Ascending aorta (tissue), 2 donors: ENCODE results near the gene RELL1. TPM values are rescaled to one million over a fixed set of nuclear protein-coding genes. Genes with fewer than 3 reads are reported as not detected.

Experiments
- DNase-seq, 2 donors: peaks; one replicate each; pipeline ENCODE4 v3.0.0-alpha.2; 2019; ENCODE audit warnings: low spot score in 2 of 2
- H3K27ac ChIP-seq, 2 donors: fragments of 200-600 bp; sonication (generic); one replicate each; pipeline ENCODE4 v1.5.1; 2016 to 2017; ENCODE audit warnings: mild to moderate bottlenecking in 1 of 2
- H3K27me3 ChIP-seq: fragments of 200-600 bp; sonication (generic); one replicate; pipeline ENCODE4 v1.5.1; 2017
- H3K36me3 ChIP-seq, 2 donors: fragments of 200-600 bp; sonication (generic); one replicate each; pipeline ENCODE4 v1.5.1; 2016
- H3K4me1 ChIP-seq, 2 donors: fragments of 200-600 bp; sonication (generic); one replicate each; pipeline ENCODE4 v1.5.1; 2016 to 2017; ENCODE audit warnings: mild to moderate bottlenecking in 1 of 2
- H3K4me3 ChIP-seq, 2 donors: fragments of 200-600 bp; sonication (generic); one replicate each; pipeline ENCODE4 v1.5.1; 2016 to 2017; ENCODE audit warnings: mild to moderate bottlenecking in 1 of 2
- H3K9me3 ChIP-seq, 2 donors: fragments of 200-600 bp; sonication (generic); one replicate each; pipeline ENCODE4 v1.5.1; 2016
- intact Hi-C: fragments of 100-400 bp; cut with DNase I; formaldehyde crosslinking; loops from one replicate; pipeline ENCODE4 v1.15.1; 2023
- total RNA-seq: library from RNA; depleted of rRNA; stranded (reverse); fragments of >200 nt; gene quantifications from one replicate; pipeline ENCODE4 v1.1.0, GENCODE V29; 2016
- TF ChIP-seq, protein P1 (sequence below), 3 experiments: fragments of 200-600 bp in 2 of 3; fragments of 450-650 bp in 1 of 3; sonication (generic) in 2 of 3; IDR thresholded peaks; one replicate each; pipeline ENCODE4 v1.5.1; 2016 to 2019; ENCODE audit warnings: antibody characterized with exemption in 3 of 3, mild to moderate bottlenecking in 1 of 3, moderate library complexity in 1 of 3

The RELL1 gene
- total RNA-seq, 1 donor from 2014 or later: 61.5 TPM

DNA sequence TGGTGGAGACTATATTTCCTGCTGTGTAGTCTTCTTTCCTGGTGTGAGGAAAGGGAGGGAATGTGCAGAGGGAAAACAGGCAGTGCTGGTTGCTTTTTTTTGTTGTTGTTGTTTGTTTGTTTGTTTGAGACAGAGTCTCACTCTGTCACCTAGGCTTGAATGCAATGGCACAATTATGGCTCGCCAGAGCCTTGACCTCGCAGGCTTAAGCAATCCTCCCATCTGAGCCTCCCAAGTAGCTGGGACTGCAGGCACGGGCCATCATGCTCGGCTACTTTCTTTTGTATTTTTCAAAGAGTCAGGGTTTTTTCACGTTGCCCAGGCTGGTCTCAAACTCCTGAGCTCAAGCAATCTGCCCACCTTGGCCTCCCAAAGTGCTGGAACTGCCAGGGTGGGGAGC lies 82.5 kb downstream of the RELL1 start:
- H3K27ac ChIP-seq: no peak overlapping the region
- no peaks in the 10 kb centered on the region for H3K4me1 ChIP-seq
- TF ChIP-seq, protein P1, sequence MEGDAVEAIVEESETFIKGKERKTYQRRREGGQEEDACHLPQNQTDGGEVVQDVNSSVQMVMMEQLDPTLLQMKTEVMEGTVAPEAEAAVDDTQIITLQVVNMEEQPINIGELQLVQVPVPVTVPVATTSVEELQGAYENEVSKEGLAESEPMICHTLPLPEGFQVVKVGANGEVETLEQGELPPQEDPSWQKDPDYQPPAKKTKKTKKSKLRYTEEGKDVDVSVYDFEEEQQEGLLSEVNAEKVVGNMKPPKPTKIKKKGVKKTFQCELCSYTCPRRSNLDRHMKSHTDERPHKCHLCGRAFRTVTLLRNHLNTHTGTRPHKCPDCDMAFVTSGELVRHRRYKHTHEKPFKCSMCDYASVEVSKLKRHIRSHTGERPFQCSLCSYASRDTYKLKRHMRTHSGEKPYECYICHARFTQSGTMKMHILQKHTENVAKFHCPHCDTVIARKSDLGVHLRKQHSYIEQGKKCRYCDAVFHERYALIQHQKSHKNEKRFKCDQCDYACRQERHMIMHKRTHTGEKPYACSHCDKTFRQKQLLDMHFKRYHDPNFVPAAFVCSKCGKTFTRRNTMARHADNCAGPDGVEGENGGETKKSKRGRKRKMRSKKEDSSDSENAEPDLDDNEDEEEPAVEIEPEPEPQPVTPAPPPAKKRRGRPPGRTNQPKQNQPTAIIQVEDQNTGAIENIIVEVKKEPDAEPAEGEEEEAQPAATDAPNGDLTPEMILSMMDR (IDR thresholded peaks at IDR 0.05): no peak
- H3K36me3 ChIP-seq: no peaks in the 10 kb centered on the region
- intact Hi-C loops: loop anchor here (2.0 to 5.0 kb wide), 2 partner anchors 199 to 429 kb away; no protein-coding TSS in a partner anchor
- H3K27me3 ChIP-seq: no peaks in the 10 kb centered on the region
- no peak overlapping the region for H3K4me3 ChIP-seq
- no peak for DNase-seq
- no peaks in the 10 kb centered on the region for H3K9me3 ChIP-seq

DNA sequence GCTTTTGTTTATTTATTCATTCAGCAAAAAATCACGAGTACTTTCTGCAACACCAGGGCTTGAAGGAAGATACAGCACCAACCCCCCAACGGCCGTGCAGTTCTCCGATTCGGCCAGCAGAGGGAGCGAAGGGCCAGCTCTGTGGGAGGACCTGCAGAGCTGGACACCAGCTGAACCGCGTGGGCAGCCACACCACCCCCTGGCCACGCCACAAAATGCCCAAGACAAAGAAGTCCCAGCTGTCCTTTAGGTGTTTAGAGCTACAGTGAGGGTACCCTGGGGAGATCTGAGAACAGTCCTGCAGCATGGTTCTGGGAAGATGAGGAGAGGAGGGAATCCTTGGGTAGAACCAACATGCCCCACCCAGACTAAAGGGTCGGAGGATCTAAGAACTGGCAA lies 83.1 kb downstream of the RELL1 start:
- H3K4me3 ChIP-seq: no peak overlapping the region
- peak; percentile 34 to 87 for DNase-seq
- H3K4me1 ChIP-seq: no peaks in the 10 kb centered on the region
- no peaks in the 10 kb centered on the region for H3K9me3 ChIP-seq
- TF ChIP-seq, protein P1 (IDR thresholded peaks at IDR 0.05): peak; percentile 91 to 99 (median 96)
- H3K27me3 ChIP-seq: no peaks in the 10 kb centered on the region
- H3K36me3 ChIP-seq: no peaks in the 10 kb centered on the region
- H3K27ac ChIP-seq: no peak overlapping the region
- intact Hi-C loops: loop anchor here (2.0 to 5.0 kb wide), 2 partner anchors 200 to 429 kb away; no protein-coding TSS in a partner anchor

GRCh38 chr4:37602454-37603069 lies 83.6 kb downstream of the RELL1 start:
- Histone ChIP-seq H3K4me3 (no peak overlapping the region), H3K9me3 (no peaks in the 10 kb centered on the region), H3K36me3 (no peaks in the 10 kb centered on the region), H3K27ac (no peak overlapping the region), H3K4me1 (no peaks in the 10 kb centered on the region), H3K27me3 (no peaks in the 10 kb centered on the region)
- no peak for DNase-seq
- intact Hi-C loops: loop anchor here (2.0 to 5.0 kb wide), 2 partner anchors 200 to 430 kb away; no protein-coding TSS in a partner anchor
- TF ChIP-seq, protein P1 (IDR thresholded peaks at IDR 0.05): no peak

- no peaks in the 10 kb centered on the region for H3K4me1 ChIP-seq
- H3K36me3 ChIP-seq: no peaks in the 10 kb centered on the region
- TF ChIP-seq, protein P1 (IDR thresholded peaks at IDR 0.05): no peak
- H3K9me3 ChIP-seq: no peaks in the 10 kb centered on the region
- no peak overlapping the region for H3K27ac ChIP-seq
- DNase-seq: no peak
- H3K4me3 ChIP-seq: no peak overlapping the region
- intact Hi-C loops: loop anchor here (5.0 kb wide), 1 partner anchor 431 kb away; no protein-coding TSS in a partner anchor
- no peaks in the 10 kb centered on the region for H3K27me3 ChIP-seq
These were observed 84.6 kb downstream of the RELL1 start for GRCh38 chr4:37601531-37601930.

GRCh38 chr4:37599092-37599790 lies 86.9 kb downstream of the RELL1 start:
- Histone ChIP-seq H3K27ac (no peak overlapping the region), H3K9me3 (no peaks in the 10 kb centered on the region), H3K36me3 (no peaks in the 10 kb centered on the region), H3K4me3 (no peak overlapping the region), H3K27me3 (no peaks in the 10 kb centered on the region), H3K4me1 (no peaks in the 10 kb centered on the region)
- TF ChIP-seq, protein P1 (IDR thresholded peaks at IDR 0.05): no peak
- no peak for DNase-seq
- intact Hi-C loops: no loop called here
